Measurements from ENCODE around the gene FBXL3. TPM values are rescaled to one million over a fixed set of nuclear protein-coding genes. Genes with fewer than 3 reads are reported as not detected.

FBXL3 gene
- total RNA-seq, 1 donor from 2014 or later = 40.1 TPM

DNA sequence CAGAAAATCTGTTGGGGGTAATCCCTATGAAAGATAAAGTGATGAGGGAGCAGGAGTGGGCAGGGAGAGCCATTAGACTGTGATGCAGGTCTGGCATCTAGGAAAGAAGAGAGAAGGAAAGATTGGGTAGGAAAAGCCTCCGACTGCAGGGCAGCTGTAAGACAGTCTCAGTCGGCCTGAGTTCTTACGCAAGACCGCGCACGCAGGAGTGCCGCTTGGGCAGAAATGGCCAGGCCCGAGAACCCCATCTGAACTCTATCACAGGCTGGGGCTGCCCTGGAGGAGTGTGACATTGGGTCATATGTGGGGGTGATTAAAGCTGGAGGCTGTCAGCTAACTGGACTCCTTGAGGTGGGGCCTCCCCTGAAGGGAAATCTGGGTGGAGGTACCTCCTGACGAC, 13.9 kb upstream of the FBXL3 start:
- Mint-ChIP-seq H3K27me3 (ENCODE audit: insufficient read depth) (no peaks in the 10 kb centered on the region), H3K27ac (no peak overlapping the region), H3K36me3 (ENCODE audit: low read depth) (peaks cover 11% of the 10 kb centered on the region), H3K4me3 (no peak overlapping the region), H3K4me1 (ENCODE audit: low read depth) (no peaks in the 10 kb centered on the region), H3K9me3 (no peaks in the 10 kb centered on the region)
- intact Hi-C loops (cut with micrococcal nuclease) = no loop called here
- DNase-seq (ENCODE audit: low spot score) = no peak

DNA sequence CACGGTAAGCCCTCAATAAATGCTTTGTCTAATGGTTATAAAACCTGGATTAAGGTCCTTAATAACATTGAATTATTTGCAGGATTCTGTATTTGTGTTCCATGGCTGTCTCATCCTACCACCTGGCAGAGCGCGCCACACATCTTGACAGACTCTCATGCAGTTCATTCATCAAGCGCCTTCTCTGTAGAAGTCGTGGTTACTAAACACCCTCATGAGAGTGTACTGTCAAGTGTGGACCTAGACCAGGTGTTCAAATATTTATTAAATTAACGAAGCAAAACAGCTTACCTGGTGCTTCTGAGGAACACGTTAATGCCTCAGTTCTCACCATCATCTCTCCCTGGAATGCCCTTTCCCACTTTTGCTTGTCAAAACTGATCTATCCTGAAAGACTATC, 13.1 kb upstream of the FBXL3 start:
- intact Hi-C loops (cut with micrococcal nuclease) = no loop called here

DNA sequence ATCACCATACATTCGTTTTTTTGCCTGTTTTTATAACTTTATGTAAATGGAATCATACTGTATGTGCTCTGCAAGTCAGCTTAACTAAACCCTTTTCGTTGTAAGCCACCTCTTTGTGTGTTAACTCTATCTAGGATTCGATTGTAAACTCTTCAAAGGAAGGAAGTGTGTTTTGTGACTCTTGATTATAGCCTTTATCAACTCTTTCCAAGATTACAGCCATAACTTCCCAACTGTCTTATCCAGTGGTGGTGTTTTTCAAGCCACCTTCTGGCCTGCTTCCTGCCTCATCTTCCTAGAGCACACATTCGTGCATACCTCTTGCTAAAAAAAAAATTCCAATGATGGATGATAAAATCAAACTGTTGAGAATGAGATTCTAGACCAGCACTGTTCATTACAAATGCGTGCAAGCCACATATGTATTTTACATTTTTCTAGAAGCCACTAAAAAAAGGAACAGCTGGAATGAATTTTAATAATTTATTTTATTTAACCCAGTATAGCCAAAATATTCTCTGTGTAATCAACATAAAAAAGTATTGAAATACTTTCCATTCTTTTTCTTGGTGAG, 12.0 kb upstream of the FBXL3 start:
- H3K36me3 Mint-ChIP-seq (ENCODE audit: low read depth) = peaks cover 2% of the 10 kb centered on the region
- intact Hi-C loops (cut with micrococcal nuclease) = no loop called here

More for the DNA sequence above, 13.1 kb upstream of the FBXL3 start:
- H3K9me3 Mint-ChIP-seq = no peaks in the 10 kb centered on the region
- H3K27me3 Mint-ChIP-seq (ENCODE audit: insufficient read depth) = no peaks in the 10 kb centered on the region
- DNase-seq (ENCODE audit: low spot score) = no peak
- no peak overlapping the region for H3K4me3 Mint-ChIP-seq
- no peak overlapping the region for H3K27ac Mint-ChIP-seq
- no peaks in the 10 kb centered on the region for H3K4me1 Mint-ChIP-seq (ENCODE audit: low read depth)
- H3K36me3 Mint-ChIP-seq (ENCODE audit: low read depth) = peaks cover 8% of the 10 kb centered on the region

DNA sequence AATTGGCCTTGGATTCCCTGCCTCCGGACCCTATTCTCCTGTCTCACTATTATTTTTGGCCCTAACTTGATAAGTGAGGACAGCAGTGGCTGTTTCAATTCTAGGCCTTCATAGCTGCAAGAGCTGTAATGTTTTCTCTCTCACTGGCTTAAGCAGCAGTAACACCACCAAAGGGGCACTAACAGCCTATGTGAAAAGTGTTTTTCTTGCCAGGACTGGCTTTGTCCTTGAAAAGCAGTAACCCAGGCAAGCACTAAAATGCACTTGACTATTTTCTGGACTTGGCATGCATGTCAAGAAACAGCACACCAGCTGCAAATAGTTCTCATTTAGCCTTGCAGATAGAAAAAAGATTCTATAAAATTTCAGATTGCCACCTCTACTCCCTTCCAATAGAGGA, 9.3 kb upstream of the FBXL3 start:
- intact Hi-C loops (cut with micrococcal nuclease) = no loop called here
- Mint-ChIP-seq H3K27me3 (ENCODE audit: insufficient read depth) (no peaks in the 10 kb centered on the region), H3K27ac (no peak overlapping the region), H3K4me3 (no peak overlapping the region), H3K9me3 (no peaks in the 10 kb centered on the region), H3K36me3 (ENCODE audit: low read depth) (peaks cover 2% of the 10 kb centered on the region), H3K4me1 (ENCODE audit: low read depth) (peaks cover 6% of the 10 kb centered on the region)
- no peak for DNase-seq (ENCODE audit: low spot score)

More for the DNA sequence above, 12.0 kb upstream of the FBXL3 start:
- H3K4me3 Mint-ChIP-seq = no peak overlapping the region
- no peaks in the 10 kb centered on the region for H3K27me3 Mint-ChIP-seq (ENCODE audit: insufficient read depth)
- DNase-seq (ENCODE audit: low spot score) = no peak
- no peak overlapping the region for H3K27ac Mint-ChIP-seq
- peaks cover 2% of the 10 kb centered on the region for H3K4me1 Mint-ChIP-seq (ENCODE audit: low read depth)
- H3K9me3 Mint-ChIP-seq = no peaks in the 10 kb centered on the region

DNA sequence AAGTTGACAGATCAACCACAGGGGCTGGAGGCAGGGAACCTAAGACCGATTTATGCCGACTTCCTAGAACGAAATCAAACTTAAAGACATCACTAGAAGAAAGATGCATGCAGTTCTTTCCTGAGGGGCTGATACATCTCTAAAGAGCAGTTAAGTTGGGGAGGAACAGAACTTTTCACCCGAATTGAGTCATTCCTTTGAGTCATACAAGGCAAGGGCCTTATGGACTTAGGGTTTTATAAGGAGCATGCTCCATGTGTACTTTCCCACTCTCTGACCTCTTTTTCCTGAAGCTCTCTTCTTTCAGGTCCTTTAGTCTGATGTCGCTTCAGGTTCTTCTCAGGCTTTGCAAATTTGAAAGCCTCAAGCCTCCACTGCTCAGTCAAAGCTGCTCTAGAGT, 7.9 kb upstream of the FBXL3 start:
- no peaks in the 10 kb centered on the region for H3K9me3 Mint-ChIP-seq
- intact Hi-C loops (cut with micrococcal nuclease) = loop anchor here (1.0 kb wide), 1 partner anchor 8 kb away; the partner anchor contains the start of gene FBXL3
- peaks cover 6% of the 10 kb centered on the region for H3K4me1 Mint-ChIP-seq (ENCODE audit: low read depth)
- H3K27ac Mint-ChIP-seq = no peak overlapping the region
- no peaks in the 10 kb centered on the region for H3K27me3 Mint-ChIP-seq (ENCODE audit: insufficient read depth)
- peaks cover 2% of the 10 kb centered on the region for H3K36me3 Mint-ChIP-seq (ENCODE audit: low read depth)
- H3K4me3 Mint-ChIP-seq = no peak overlapping the region
- DNase-seq (ENCODE audit: low spot score) = no peak

DNA sequence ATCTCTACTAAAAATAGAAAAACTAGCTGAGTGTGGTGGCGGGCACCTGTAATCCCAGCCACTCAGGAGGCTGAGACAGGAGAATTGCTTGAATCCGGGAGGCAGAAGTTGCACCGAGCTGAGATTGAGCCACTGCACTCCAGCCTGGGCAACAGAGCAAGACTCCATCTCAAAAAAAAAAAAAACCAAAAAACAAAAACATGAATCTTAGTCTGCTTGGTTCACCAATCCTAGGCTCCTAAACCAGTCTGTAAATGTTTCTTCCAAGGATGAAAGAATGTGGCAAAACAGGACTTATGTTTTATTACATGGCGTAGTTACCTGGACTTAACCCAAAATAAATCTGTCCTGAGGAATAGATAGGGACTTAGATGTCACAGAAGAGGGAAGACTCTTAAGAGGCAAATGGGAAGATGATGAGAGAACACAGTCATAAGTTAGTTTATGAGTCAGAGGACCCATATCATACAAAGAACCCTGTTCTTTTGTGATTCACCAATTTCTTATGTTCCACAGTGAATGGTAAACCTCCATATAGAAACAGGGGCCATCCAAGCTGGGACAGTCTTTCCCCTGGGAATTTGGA, 6.9 kb upstream of the FBXL3 start:
- H3K36me3 Mint-ChIP-seq (ENCODE audit: low read depth) = no peaks in the 10 kb centered on the region
- DNase-seq (ENCODE audit: low spot score) = no peak
- no peak overlapping the region for H3K27ac Mint-ChIP-seq
- no peak overlapping the region for H3K4me3 Mint-ChIP-seq
- H3K9me3 Mint-ChIP-seq = no peaks in the 10 kb centered on the region
- H3K27me3 Mint-ChIP-seq (ENCODE audit: insufficient read depth) = no peaks in the 10 kb centered on the region
- H3K4me1 Mint-ChIP-seq (ENCODE audit: low read depth) = peaks cover 6% of the 10 kb centered on the region
- intact Hi-C loops (cut with micrococcal nuclease) = no loop called here

DNA sequence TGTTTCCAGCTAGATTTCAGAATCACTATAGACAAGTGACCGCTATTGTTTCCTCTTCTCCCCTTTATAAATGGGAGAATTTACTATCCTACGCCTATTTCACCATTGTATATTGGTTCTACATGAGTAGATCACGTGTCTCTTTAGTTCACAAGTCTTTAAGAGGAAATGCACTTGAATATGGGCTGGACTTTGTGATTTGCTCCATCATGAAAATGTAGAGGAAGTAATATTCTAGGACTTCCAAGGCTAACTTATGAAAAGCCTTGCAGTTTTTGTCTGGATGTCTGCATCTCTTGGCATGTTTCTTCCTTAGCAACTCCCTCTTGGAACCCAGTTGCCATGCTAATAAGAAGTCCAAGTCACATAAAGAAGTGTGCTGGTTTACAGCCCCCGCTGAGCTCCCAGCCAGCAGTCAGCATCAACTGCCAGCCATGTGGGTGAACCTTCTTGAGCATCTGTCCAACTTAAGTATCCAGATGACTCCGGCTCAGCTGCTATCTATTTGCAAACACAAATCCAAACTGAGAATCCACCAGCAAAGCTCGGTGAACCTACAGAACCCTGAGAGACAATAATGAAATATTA, 4.8 kb upstream of the FBXL3 start:
- H3K4me3 Mint-ChIP-seq = no peak overlapping the region
- H3K9me3 Mint-ChIP-seq = no peaks in the 10 kb centered on the region
- no peaks in the 10 kb centered on the region for H3K36me3 Mint-ChIP-seq (ENCODE audit: low read depth)
- no peak for DNase-seq (ENCODE audit: low spot score)
- no peaks in the 10 kb centered on the region for H3K27me3 Mint-ChIP-seq (ENCODE audit: insufficient read depth)
- intact Hi-C loops (cut with micrococcal nuclease) = no loop called here
- H3K4me1 Mint-ChIP-seq (ENCODE audit: low read depth) = peaks cover 23% of the 10 kb centered on the region
- H3K27ac Mint-ChIP-seq = no peak overlapping the region

DNA sequence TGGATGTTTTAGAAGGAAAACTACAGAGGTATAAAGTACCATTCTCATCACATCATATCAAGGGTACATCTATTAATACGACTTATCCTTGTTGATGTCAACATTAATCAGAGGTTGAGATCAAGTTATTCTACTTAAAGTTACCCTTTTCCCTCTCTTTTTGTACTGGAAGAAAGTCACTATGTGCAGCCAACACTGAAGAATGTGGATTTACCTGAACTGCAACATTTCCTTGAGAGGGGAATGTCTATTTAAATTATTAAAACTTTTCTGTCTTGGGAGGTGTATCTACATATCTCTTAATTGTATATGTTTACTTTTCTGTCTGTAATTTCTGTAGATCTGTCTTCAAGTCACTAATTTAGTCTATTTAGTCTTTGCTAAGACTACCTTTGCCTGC, 2.5 kb upstream of the FBXL3 start:
- no peak for DNase-seq (ENCODE audit: low spot score)
- H3K27me3 Mint-ChIP-seq (ENCODE audit: insufficient read depth) = no peaks in the 10 kb centered on the region
- no peak overlapping the region for H3K4me3 Mint-ChIP-seq
- H3K4me1 Mint-ChIP-seq (ENCODE audit: low read depth) = peaks cover 40% of the 10 kb centered on the region
- H3K9me3 Mint-ChIP-seq = no peaks in the 10 kb centered on the region
- intact Hi-C loops (cut with micrococcal nuclease) = loop anchor here (5.0 kb wide), 2 partner anchors 263 to 1707 kb away; no protein-coding TSS in a partner anchor
- H3K36me3 Mint-ChIP-seq (ENCODE audit: low read depth) = peaks cover 6% of the 10 kb centered on the region
- H3K27ac Mint-ChIP-seq = no peak overlapping the region

DNA sequence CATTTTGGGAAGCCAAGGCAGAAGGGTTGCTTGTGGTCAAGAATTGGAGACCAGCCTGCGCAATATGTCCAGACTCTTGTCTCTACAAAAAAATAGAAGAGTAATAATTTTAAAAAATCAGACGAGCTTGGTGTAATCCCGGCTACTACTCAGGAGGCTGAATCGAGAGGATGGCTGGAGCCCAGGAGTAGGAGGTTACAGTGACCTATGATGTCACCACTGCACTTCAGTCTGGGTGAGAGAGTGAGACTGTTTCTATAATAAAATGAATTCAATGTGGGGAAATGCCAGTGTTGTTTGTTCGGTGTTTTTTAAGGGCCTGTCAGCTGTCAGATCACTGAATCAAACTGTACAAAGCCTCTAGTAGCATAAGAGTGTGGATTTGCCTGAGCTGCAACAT, 1.2 kb upstream of the FBXL3 start:
- intact Hi-C loops (cut with micrococcal nuclease) = loop anchor here (5.0 kb wide), 2 partner anchors 264 to 1706 kb away; no protein-coding TSS in a partner anchor
- DNase-seq (ENCODE audit: low spot score) = no peak
- Mint-ChIP-seq H3K9me3 (no peaks in the 10 kb centered on the region), H3K27ac (peak overlapping the region; percentile 61), H3K4me1 (ENCODE audit: low read depth) (peaks cover 46% of the 10 kb centered on the region), H3K4me3 (peak overlapping the region; percentile 83), H3K27me3 (ENCODE audit: insufficient read depth) (no peaks in the 10 kb centered on the region), H3K36me3 (ENCODE audit: low read depth) (peaks cover 12% of the 10 kb centered on the region)

DNA sequence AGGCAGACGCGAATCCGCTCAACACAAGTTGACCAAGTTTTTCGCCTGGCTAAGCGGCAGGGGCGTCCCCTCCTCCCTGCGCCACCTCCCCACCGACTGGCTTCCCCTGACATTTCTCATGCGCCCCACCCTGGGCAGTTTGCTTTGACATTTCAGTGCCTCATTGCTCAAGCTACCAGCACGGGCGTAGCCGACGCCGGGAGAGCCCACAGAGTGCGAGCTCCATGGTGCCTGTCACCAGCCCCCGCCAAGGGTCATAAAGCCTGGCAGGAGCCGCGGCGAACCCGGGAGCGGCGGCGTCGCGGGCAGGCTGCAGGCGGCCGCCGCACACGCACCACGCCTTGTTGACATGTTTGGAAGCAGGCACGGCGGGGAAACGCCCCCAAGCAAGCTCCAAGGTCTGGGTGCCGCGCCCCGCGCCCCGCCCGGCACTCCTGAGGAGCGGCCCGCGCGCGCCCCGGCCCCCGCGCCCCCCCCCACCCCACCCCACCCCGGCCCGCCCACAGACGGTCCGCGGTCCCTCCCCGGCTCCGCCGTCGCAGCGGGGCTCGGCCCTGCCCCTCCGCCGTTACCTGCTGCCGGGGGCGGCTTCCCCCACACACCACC, 601 bp downstream of the FBXL3 start:
- H3K4me1 Mint-ChIP-seq (ENCODE audit: low read depth) = peaks cover 63% of the 10 kb centered on the region
- H3K36me3 Mint-ChIP-seq (ENCODE audit: low read depth) = peaks cover 23% of the 10 kb centered on the region
- H3K9me3 Mint-ChIP-seq = no peaks in the 10 kb centered on the region
- H3K27me3 Mint-ChIP-seq (ENCODE audit: insufficient read depth) = no peaks in the 10 kb centered on the region
- intact Hi-C loops (cut with micrococcal nuclease) = loop anchor here (1.0 to 5.0 kb wide), 4 partner anchors 140 to 1704 kb away; partner anchors contain the start of gene KCTD12
- DNase-seq (ENCODE audit: low spot score) = peak; percentile 77
- peak overlapping the region; percentile 93 for H3K27ac Mint-ChIP-seq
- H3K4me3 Mint-ChIP-seq = peak overlapping the region; percentile 94

DNA sequence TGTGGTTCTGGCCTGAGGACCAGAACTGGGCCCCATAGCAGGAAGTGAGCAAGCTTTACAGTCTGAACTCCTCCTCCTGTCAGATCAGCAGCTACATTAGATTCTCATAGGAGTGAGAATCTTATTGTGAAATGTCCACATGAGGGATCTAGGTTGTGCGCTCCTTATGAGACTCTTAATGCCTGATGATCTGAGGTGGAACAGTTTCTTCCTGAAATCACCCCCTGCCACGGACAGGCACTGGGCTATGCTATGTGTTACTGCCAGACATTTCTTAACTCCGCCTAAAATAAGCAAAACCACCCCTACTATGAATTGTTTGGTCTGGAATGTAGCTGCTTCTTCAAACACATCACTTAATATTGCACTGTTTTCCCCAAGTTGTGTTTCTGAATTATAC, 4.6 kb downstream of the FBXL3 start:
- Mint-ChIP-seq H3K4me1 (ENCODE audit: low read depth) (peaks cover 58% of the 10 kb centered on the region), H3K4me3 (peak overlapping the region; percentile 2)
- no peak for DNase-seq (ENCODE audit: low spot score)

DNA sequence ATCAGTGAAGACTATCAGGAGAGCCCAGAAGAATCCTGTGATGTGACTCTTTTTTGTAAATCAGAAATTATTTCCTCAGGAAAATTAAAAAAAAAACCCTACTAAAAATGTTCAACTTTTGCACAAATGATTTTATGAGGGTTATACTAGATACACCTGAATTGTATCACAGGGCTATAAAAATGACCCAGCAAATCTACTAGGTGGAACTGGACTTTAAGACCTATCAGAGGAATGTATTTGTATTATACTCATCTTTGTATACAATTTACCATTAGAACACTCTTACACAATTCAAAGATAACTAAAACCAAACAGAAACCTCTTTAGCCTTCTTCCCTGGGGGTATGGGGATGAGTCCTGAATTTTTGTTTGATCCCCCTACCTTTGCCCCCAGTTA, 7.2 kb downstream of the FBXL3 start:
- no peak for DNase-seq (ENCODE audit: low spot score)
- Mint-ChIP-seq H3K4me3 (no peak overlapping the region), H3K9me3 (no peaks in the 10 kb centered on the region), H3K27ac (no peak overlapping the region), H3K36me3 (ENCODE audit: low read depth) (peaks cover 35% of the 10 kb centered on the region), H3K4me1 (ENCODE audit: low read depth) (peaks cover 46% of the 10 kb centered on the region), H3K27me3 (ENCODE audit: insufficient read depth) (no peaks in the 10 kb centered on the region)
- intact Hi-C loops (cut with micrococcal nuclease) = no loop called here

More for the DNA sequence above, 4.6 kb downstream of the FBXL3 start:
- Mint-ChIP-seq H3K27me3 (ENCODE audit: insufficient read depth) (no peaks in the 10 kb centered on the region), H3K36me3 (ENCODE audit: low read depth) (peaks cover 26% of the 10 kb centered on the region), H3K9me3 (no peaks in the 10 kb centered on the region), H3K27ac (no peak overlapping the region)
- intact Hi-C loops (cut with micrococcal nuclease) = no loop called here

Data from activated T-helper 1 cell treated with anti-CD3 and anti-CD28 coated beads, Interleukin-12 subunit alpha, Interleukin-12 subunit beta, Interleukin-2, Interleukin-4 antibody, amounts not matched to agents 30 ng/mL and 10 ng/mL and 1 ng/mL, durations not matched to agents 14 hours and 24 hours and 36 hours (primary cell).